ENCODE measurements around the gene SUSD1. TPM values are rescaled to one million over a fixed set of nuclear protein-coding genes. Genes with fewer than 3 reads are reported as not detected.

SUSD1 gene
- total and polyA plus RNA-seq, 2 of the 13 experiments (the other 11 are each of a cell fraction or from before 2014, with no cell fraction given): 25.9 to 32.3 TPM

GRCh38 chr9:112050544-112051475 lies 124.3 kb downstream of the SUSD1 start:
- Histone ChIP-seq H3K4me3 (replicated peaks in 1 of 3; ENCODE audit: insufficient read depth in 1 of 3, low read depth in 2 of 3, low read length in 3 of 3) (no peak overlapping the region), H3K79me2 (ENCODE audit: insufficient read depth, low read length) (no peaks in the 10 kb centered on the region), H3K9ac (ENCODE audit: insufficient read depth, low read depth, low read length) (no peak overlapping the region; the same call in 1 of the 2 replicates), H3K4me1 (ENCODE audit: insufficient read depth, low read length) (peaks cover 30% of the 10 kb centered on the region), H4K20me1 (ENCODE audit: insufficient read depth, low read length) (no peaks in the 10 kb centered on the region), H3K36me3 (replicated peaks in 1 of 2; ENCODE audit: control insufficient read depth in 1 of 2, insufficient read depth in 2 of 2, low read length in 2 of 2) (peaks cover 2 to 6% of the 10 kb centered on the region in 2 experiments; a peak in 3 of 5 replicates), H2AFZ (ENCODE audit: low read length) (no peak overlapping the region), H3K27ac (ENCODE audit: extremely low read length, insufficient read depth, low read length) (peak overlapping the region; percentile 60), H3K27me3 (ENCODE audit: control insufficient read depth in 1 of 2, insufficient read depth in 2 of 2, low read length in 2 of 2) (no peaks in the 10 kb centered on the region), H3K4me2 (ENCODE audit: low read depth, low read length) (peak overlapping the region; percentile 53), H3K9me3 (ENCODE audit: low read length) (no peaks in the 10 kb centered on the region)
- intact Hi-C loops (cut with micrococcal nuclease; ENCODE audit: unreplicated experiment) (no loop called here), in situ Hi-C loops (cut with HindIII; ENCODE audit: extremely low pct_ligation_motif_present, low pct_unique_long_range_greater_than_20kb) (no loop called here)
- FAIRE-seq (peak; percentile 96), DNase-seq (ENCODE audit: low spot score) (peak; percentile 91), ATAC-seq (peak; percentile 91)
- BruUV-seq (replicated peaks): no TSS peak
- CTCF ChIA-PET (ENCODE audit: low intra/inter-chr PET ratio, low total read pairs): no interaction called here
- WGBS (ENCODE audit: low lambda C conversion rate): 42% methylated on average over 7 of the region's 7 CpGs
- POLR2A ChIA-PET: interaction anchor here (1.6 kb wide), 1 partner anchor 682 kb away, joined by 3 read pairs; no protein-coding TSS in a partner anchor
- TF ChIP-seq ISL2 (CRISPR knock-in tag; IDR thresholded peaks at IDR 0.05) (0 out of 2 replicates have a peak, but pooled peaks have one; percentile 32), ZNF331 (CRISPR knock-in tag; IDR thresholded peaks at IDR 0.05) (0 out of 2 replicates have a peak, but pooled peaks have one; percentile 12), GATAD2A (CRISPR knock-in tag; IDR thresholded peaks at IDR 0.05) (peak; percentile 43; the same call in 1 of the 2 replicates), ZNF276 (CRISPR knock-in tag; IDR thresholded peaks at IDR 0.05; ENCODE audit: low read depth) (no peak), RFX5 (IDR thresholded peaks at IDR 0.05; ENCODE audit: low read depth, low read length) (peak; percentile 66), ARID5B (CRISPR knock-in tag; IDR thresholded peaks at IDR 0.05) (peak; percentile 44; the same call in 1 of the 2 replicates), ZNF646 (CRISPR knock-in tag; IDR thresholded peaks at IDR 0.05) (peak; percentile 28; the same call in 1 of the 2 replicates), ZNF670 (CRISPR knock-in tag; IDR thresholded peaks at IDR 0.05; ENCODE audit: borderline replicate concordance) (no peak), BCL6 (CRISPR knock-in tag; IDR thresholded peaks at IDR 0.05) (peak; percentile 44; the same call in 1 of the 2 replicates), ATAD3A (CRISPR knock-in tag; IDR thresholded peaks at IDR 0.05) (no peak)

Data from HepG2 (cell line).